Breast epithelium (tissue), 4 donors: ENCODE measurements around the gene SFXN5. TPM values are rescaled to one million over a fixed set of nuclear protein-coding genes. Genes with fewer than 3 reads are reported as not detected.
A peak's percentile ranks its signal among the peaks of the same experiment; 100 is the strongest.

Experiments
- DNase-seq, 2 donors: peaks; one replicate each; pipeline ENCODE4 v3.0.0-alpha.2; 2019; ENCODE audit warnings: low spot score in 2 of 2
- H3K27ac ChIP-seq, 2 donors: fragments of 200-600 bp; sonication (generic) in 1 of 2; one replicate each; pipeline ENCODE4 v1.5.1; 2016 to 2019; ENCODE audit warnings: mild to moderate bottlenecking in 1 of 2
- H3K27me3 ChIP-seq, 2 donors: fragments of 200-600 bp; sonication (generic) in 1 of 2; one replicate each; pipeline versions ENCODE4 v1.5.1 to v1.6.0; 2017 to 2019; ENCODE audit warnings: control low read depth in 1 of 2, mild to moderate bottlenecking in 1 of 2
- H3K36me3 ChIP-seq: fragments of 200-600 bp; one replicate; pipeline ENCODE4 v1.5.1; 2019
- H3K4me1 ChIP-seq, 2 donors: fragments of 200-600 bp; sonication (generic); one replicate each; pipeline ENCODE4 v1.5.1; 2016 to 2019; ENCODE audit warnings: control low read depth in 1 of 2
- H3K4me3 ChIP-seq, 3 donors: fragments of 200-600 bp; sonication (generic); 1 replicate in 2 of 3; 2 replicates in 1 of 3; pipeline ENCODE4 v1.5.1; 2016 to 2019; ENCODE audit warnings: mild to moderate bottlenecking in 3 of 3, moderate library complexity in 2 of 3
- H3K9me3 ChIP-seq, 2 donors: fragments of 200-600 bp; sonication (generic) in 1 of 2; one replicate each; pipeline ENCODE4 v1.5.1; 2016 to 2019; ENCODE audit warnings: control low read depth in 1 of 2
- CTCF ChIP-seq, 3 donors: fragments of 450-650 bp; IDR thresholded peaks; one replicate each; pipeline ENCODE4 v1.5.1; 2016 to 2017; ENCODE audit warnings: antibody characterized with exemption in 3 of 3, mild to moderate bottlenecking in 3 of 3, moderate library complexity in 3 of 3
- POLR2A ChIP-seq: fragments of 450-650 bp; IDR thresholded peaks from one replicate; pipeline ENCODE4 v1.6.1; 2016; ENCODE audit warnings: antibody characterized with exemption, mild to moderate bottlenecking, moderate library complexity
- POLR2AphosphoS5 ChIP-seq, 3 donors: sonication (generic); formaldehyde crosslinking; IDR thresholded peaks; one replicate each; pipeline ENCODE4 v1.6.1; 2017; ENCODE audit warnings: antibody characterized with exemption in 3 of 3
- intact Hi-C: fragments of 100-400 bp; cut with DNase I; formaldehyde crosslinking; loops from one replicate; pipeline ENCODE4 v1.15.1; 2023; ENCODE audit warnings: low total_unique reads
- total RNA-seq, 3 donors: library from RNA; depleted of rRNA; stranded (reverse); fragments of >200 nt; gene quantifications; one replicate each; pipeline ENCODE4 v1.1.0, GENCODE V29; 2016

SFXN5 gene
- total RNA-seq, 3 donors from 2014 or later: 6.7 to 19.6 (median 12.8) TPM

GRCh38 chr2:72921088-72921851 lies 150.2 kb downstream of the SFXN5 start:
- intact Hi-C loops: no loop called here
- Histone ChIP-seq H3K9me3 (no peaks in the 10 kb centered on the region), H3K4me1 (peaks cover 14 to 17% of the 10 kb centered on the region in 2 donors), H3K36me3 (no peaks in the 10 kb centered on the region), H3K4me3 (no peak overlapping the region), H3K27ac (no peak overlapping the region), H3K27me3 (peaks cover 21 to 98% of the 10 kb centered on the region in 2 donors)
- TF ChIP-seq POLR2A (no peak), POLR2AphosphoS5 (IDR thresholded peaks at IDR 0.05) (no peak), CTCF (IDR thresholded peaks at IDR 0.05) (no peak)
- no peak for DNase-seq

- Histone ChIP-seq H3K9me3 (no peaks in the 10 kb centered on the region), H3K4me3 (peak overlapping the region; percentile 3 to 52 (median 26)), H3K27ac (no peak overlapping the region), H3K27me3 (peaks cover 21 to 100% of the 10 kb centered on the region in 2 donors), H3K4me1 (peaks cover 14 to 17% of the 10 kb centered on the region in 2 donors), H3K36me3 (no peaks in the 10 kb centered on the region)
- TF ChIP-seq POLR2AphosphoS5 (IDR thresholded peaks at IDR 0.05) (no peak), POLR2A (no peak), CTCF (IDR thresholded peaks at IDR 0.05) (no peak)
- intact Hi-C loops: no loop called here
- no peak for DNase-seq
Measured at GRCh38 chr2:72920318-72921087, 151.0 kb downstream of the SFXN5 start.

- Histone ChIP-seq H3K27ac (no peak overlapping the region), H3K9me3 (no peaks in the 10 kb centered on the region), H3K27me3 (peaks cover 24 to 100% of the 10 kb centered on the region in 2 donors), H3K36me3 (no peaks in the 10 kb centered on the region), H3K4me1 (peaks cover 14 to 17% of the 10 kb centered on the region in 2 donors), H3K4me3 (peak overlapping the region in 2 of 3 donors; percentile 26 to 52)
- TF ChIP-seq POLR2A: no peak
- intact Hi-C loops: no loop called here
- DNase-seq: no peak
Measured at GRCh38 chr2:72919414-72920317, 151.8 kb downstream of the SFXN5 start.

GRCh38 chr2:72917877-72918553 lies 153.5 kb downstream of the SFXN5 start:
- Histone ChIP-seq H3K27me3 (peaks cover 24 to 100% of the 10 kb centered on the region in 2 donors), H3K4me1 (peaks cover 14 to 17% of the 10 kb centered on the region in 2 donors)
- intact Hi-C loops: no loop called here

More at GRCh38 chr2:72917877-72918553, 153.5 kb downstream of the SFXN5 start:
- no peaks in the 10 kb centered on the region for H3K36me3 ChIP-seq
- peak overlapping the region; percentile 25 to 66 (median 48) for H3K4me3 ChIP-seq
- H3K9me3 ChIP-seq: no peaks in the 10 kb centered on the region
- TF ChIP-seq CTCF (IDR thresholded peaks at IDR 0.05) (no peak), POLR2A (no peak), POLR2AphosphoS5 (IDR thresholded peaks at IDR 0.05) (no peak)
- DNase-seq: no peak
- H3K27ac ChIP-seq: no peak overlapping the region
